Type B pancreatic cell (in vitro differentiated cells): Measurements from ENCODE around the gene GRIA1. TPM values are rescaled to one million over a fixed set of nuclear protein-coding genes. Genes with fewer than 3 reads are reported as not detected.

ENCODE experiments used
- DNase-seq: peaks from one replicate; pipeline ENCODE4 v3.0.0; 2021; ENCODE audit warnings: mixed read lengths; ENCODE audit not compliant: unreplicated experiment; ENCODE audit errors: extremely low spot score
- H3K27ac Mint-ChIP-seq: 2 replicates; pipeline ENCODE4 v1.8.0; 2021; ENCODE audit warnings: mild to moderate bottlenecking, mixed read lengths
- H3K27me3 Mint-ChIP-seq: 2 replicates; pipeline ENCODE4 v1.8.0; 2021; ENCODE audit warnings: mixed read lengths
- H3K36me3 Mint-ChIP-seq: 2 replicates; pipeline ENCODE4 v1.8.0; 2021; ENCODE audit warnings: mixed read lengths
- H3K4me1 Mint-ChIP-seq: one replicate; pipeline ENCODE4 v1.8.0; 2021; ENCODE audit warnings: mixed read lengths; ENCODE audit not compliant: unreplicated experiment
- H3K4me3 Mint-ChIP-seq: 2 replicates; pipeline ENCODE4 v1.8.0; 2021; ENCODE audit warnings: mild to moderate bottlenecking, mixed read lengths
- H3K9me3 Mint-ChIP-seq: 2 replicates; pipeline ENCODE4 v1.8.0; 2021; ENCODE audit warnings: mixed read lengths
- total RNA-seq: library from RNA; stranded (reverse); gene quantifications from 2 replicates; pipeline ENCODE4 v1.2.1, GENCODE V29; 2021; ENCODE audit warnings: low replicate concordance
- TF ChIP-seq, protein P1 (sequence below): fragments of 200-600 bp; sonication (generic); conservative IDR thresholded peaks from 2 replicates; pipeline ENCODE4 v1.5.0; 2021; ENCODE audit warnings: antibody characterized with exemption, mild to moderate bottlenecking

Gene GRIA1
- total RNA-seq, 1 donor from 2014 or later: 18.0 TPM

DNA sequence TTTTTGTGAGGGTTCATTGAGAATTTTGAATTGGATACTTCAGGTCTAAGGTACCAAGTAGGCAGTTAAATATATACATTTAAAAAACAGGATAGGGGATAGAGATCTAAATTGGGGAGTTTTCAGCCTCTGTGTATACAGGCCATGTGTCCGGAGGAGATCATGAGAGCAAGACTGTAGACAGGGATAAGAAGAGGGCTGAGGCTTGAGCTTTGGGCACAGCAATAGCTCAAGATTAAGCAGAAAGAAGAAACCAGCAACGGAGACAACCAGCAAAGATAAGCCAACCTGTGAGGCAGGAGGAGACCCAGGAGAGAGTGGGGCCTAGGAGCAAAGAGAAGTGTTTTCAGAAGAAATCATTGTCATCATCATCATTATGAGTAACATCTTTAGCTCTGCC is 258.4 kb downstream of the GRIA1 start:
- no peak for DNase-seq
- TF ChIP-seq, protein P1, sequence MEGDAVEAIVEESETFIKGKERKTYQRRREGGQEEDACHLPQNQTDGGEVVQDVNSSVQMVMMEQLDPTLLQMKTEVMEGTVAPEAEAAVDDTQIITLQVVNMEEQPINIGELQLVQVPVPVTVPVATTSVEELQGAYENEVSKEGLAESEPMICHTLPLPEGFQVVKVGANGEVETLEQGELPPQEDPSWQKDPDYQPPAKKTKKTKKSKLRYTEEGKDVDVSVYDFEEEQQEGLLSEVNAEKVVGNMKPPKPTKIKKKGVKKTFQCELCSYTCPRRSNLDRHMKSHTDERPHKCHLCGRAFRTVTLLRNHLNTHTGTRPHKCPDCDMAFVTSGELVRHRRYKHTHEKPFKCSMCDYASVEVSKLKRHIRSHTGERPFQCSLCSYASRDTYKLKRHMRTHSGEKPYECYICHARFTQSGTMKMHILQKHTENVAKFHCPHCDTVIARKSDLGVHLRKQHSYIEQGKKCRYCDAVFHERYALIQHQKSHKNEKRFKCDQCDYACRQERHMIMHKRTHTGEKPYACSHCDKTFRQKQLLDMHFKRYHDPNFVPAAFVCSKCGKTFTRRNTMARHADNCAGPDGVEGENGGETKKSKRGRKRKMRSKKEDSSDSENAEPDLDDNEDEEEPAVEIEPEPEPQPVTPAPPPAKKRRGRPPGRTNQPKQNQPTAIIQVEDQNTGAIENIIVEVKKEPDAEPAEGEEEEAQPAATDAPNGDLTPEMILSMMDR: no peak
- peaks cover 6% of the 10 kb centered on the region for H3K36me3 Mint-ChIP-seq
- H3K4me3 Mint-ChIP-seq: no peak overlapping the region
- H3K27ac Mint-ChIP-seq: no peak overlapping the region
- no peaks in the 10 kb centered on the region for H3K4me1 Mint-ChIP-seq
- H3K9me3 Mint-ChIP-seq: no peaks in the 10 kb centered on the region
- peaks cover 8% of the 10 kb centered on the region for H3K27me3 Mint-ChIP-seq

DNA sequence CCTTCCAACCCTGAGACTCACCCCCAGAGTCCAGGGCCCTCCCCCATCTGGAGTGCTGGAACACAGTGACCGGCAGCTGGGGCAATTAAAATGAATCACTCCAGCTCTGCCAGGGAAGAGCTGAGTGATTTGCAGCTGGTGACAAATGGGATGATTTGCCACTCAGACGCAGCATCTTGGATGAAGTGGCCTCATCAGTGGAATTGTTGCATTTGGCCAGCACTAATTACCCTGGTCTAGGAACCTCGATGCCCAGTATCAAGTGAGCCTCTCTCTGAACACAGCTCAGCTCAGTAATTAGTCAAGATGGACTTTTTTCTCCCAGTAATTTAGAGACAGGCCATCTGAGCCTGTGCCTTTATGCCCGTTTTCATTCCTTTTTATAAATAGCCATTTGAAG is 259.5 kb downstream of the GRIA1 start:
- H3K36me3 Mint-ChIP-seq: peaks cover 6% of the 10 kb centered on the region
- no peak for DNase-seq
- no peaks in the 10 kb centered on the region for H3K9me3 Mint-ChIP-seq
- no peaks in the 10 kb centered on the region for H3K4me1 Mint-ChIP-seq
- peaks cover 8% of the 10 kb centered on the region for H3K27me3 Mint-ChIP-seq
- H3K27ac Mint-ChIP-seq: no peak overlapping the region
- no peak overlapping the region for H3K4me3 Mint-ChIP-seq
- TF ChIP-seq, protein P1: no peak

DNA sequence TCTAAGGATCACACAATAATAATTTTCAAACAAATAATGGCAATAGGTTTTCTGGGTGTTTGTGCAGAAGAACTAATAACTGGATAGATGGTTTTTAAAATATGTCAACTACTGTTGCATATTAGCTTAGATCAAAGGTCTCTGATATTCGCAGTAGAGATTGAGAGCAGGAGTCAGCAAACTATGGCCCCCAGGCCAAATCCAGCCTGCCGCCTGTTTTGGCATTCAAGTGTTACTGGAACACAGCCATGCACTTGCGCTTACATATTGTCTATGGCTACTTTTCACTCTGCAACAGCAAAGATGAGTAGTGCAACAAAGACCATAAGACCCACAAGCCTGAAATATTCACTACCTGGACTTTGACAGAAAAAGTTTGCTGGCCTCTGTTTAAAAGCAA is 260.8 kb downstream of the GRIA1 start:
- no peaks in the 10 kb centered on the region for H3K4me1 Mint-ChIP-seq
- DNase-seq: no peak
- H3K27ac Mint-ChIP-seq: no peak overlapping the region
- peaks cover 8% of the 10 kb centered on the region for H3K27me3 Mint-ChIP-seq
- H3K4me3 Mint-ChIP-seq: no peak overlapping the region
- peaks cover 6% of the 10 kb centered on the region for H3K36me3 Mint-ChIP-seq
- H3K9me3 Mint-ChIP-seq: no peaks in the 10 kb centered on the region
- TF ChIP-seq, protein P1: no peak

DNA sequence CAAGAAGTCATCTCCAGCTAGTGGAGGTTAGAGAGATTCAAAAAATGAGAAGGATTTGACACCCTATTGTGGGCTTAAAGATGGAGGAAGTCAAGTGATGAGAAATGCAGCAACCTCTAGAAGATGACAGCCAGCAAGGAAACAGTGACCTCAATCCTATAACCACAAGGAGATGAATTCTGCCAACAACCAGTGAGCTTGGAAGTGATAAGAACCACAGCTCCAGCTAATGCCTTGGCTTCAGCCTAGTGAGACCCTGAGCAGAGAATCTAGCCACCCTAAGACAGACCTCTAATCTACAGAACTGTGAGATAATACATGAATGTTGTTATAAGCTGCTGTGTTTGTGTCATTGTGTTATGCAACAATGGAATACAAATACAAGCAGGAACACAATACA is 262.4 kb downstream of the GRIA1 start:
- Mint-ChIP-seq H3K9me3 (peaks cover 9% of the 10 kb centered on the region), H3K36me3 (peaks cover 6% of the 10 kb centered on the region), H3K4me1 (no peaks in the 10 kb centered on the region), H3K27ac (no peak overlapping the region), H3K4me3 (no peak overlapping the region), H3K27me3 (peaks cover 7% of the 10 kb centered on the region)
- DNase-seq: no peak
- TF ChIP-seq, protein P1: no peak

DNA sequence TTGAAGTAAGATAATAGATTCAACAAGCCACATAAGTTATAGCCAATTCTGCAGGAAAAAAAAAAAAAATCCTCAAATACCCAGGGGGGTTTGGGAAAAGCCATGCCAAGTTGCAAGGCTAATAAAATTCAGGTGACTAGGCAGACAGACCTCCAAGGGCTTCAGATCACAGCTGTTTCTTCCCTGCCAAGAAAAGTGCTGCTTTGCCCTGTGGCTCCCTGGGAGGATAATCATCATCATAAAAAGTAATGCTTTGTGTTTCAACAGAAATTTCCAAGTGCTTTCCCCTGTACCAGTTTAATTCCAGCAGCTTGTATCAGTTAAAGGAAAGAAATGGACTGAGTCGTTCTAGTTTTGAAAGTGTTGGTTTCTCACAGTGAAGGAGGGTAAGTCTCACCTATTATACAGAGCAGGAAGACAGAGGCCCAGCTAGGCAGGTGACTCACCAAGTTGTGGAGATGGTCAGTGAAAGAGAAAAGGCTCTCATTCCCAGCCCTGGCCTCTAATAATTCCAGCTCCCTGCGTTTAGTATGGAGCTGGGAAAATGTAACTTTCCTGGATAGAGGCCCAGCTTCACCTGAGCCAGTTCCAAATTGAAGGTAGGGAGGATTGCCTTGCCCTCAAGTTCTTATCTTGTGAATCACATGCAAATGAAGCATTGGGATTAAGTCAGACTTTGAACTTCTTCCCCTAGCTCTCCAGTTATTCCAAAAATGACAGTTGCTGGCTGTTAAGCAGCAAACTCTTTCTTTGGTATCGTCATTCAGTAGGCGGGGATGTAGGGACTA is 263.4 kb downstream of the GRIA1 start:
- no peaks in the 10 kb centered on the region for H3K4me1 Mint-ChIP-seq
- no peaks in the 10 kb centered on the region for H3K27me3 Mint-ChIP-seq
- H3K27ac Mint-ChIP-seq: no peak overlapping the region
- H3K9me3 Mint-ChIP-seq: peaks cover 9% of the 10 kb centered on the region
- H3K36me3 Mint-ChIP-seq: no peaks in the 10 kb centered on the region
- H3K4me3 Mint-ChIP-seq: no peak overlapping the region
- TF ChIP-seq, protein P1: no peak
- no peak for DNase-seq
